Liver (tissue), 9 donors: ENCODE data around the gene PTPRS. TPM values are rescaled to one million over a fixed set of nuclear protein-coding genes. Genes with fewer than 3 reads are reported as not detected.

ENCODE experiments used
- DNase-seq: peaks from one replicate; pipeline ENCODE4 v3.0.0-alpha.2; 2017; ENCODE audit warnings: low spot score
- H3K27ac ChIP-seq, 2 donors: one replicate each; pipeline ENCODE4 v1.7.0; 2013; ENCODE audit warnings: inconsistent platforms in 2 of 2, low read length in 2 of 2, control low read depth in 1 of 2, low read depth in 1 of 2, mild to moderate bottlenecking in 1 of 2
- H3K27me3 ChIP-seq, 4 donors: one replicate each; pipeline versions ENCODE4 v1.6.1 to v1.7.0; 2013; ENCODE audit warnings: low read length in 3 of 4, inconsistent platforms in 1 of 4, mild to moderate bottlenecking in 1 of 4, moderate library complexity in 1 of 4; ENCODE audit not compliant: control insufficient read depth in 4 of 4, insufficient read depth in 4 of 4
- H3K36me3 ChIP-seq, 4 donors: one replicate each; pipeline versions ENCODE4 v1.6.1 to v1.7.0; 2013; ENCODE audit warnings: low read length in 3 of 4, mild to moderate bottlenecking in 3 of 4, low read depth in 1 of 4, moderate library complexity in 1 of 4; ENCODE audit not compliant: control insufficient read depth in 4 of 4, insufficient read depth in 3 of 4
- H3K4me1 ChIP-seq, 4 donors: one replicate each; pipeline versions ENCODE4 v1.6.1 to v1.7.0; 2013; ENCODE audit warnings: low read length in 3 of 4, mild to moderate bottlenecking in 3 of 4, moderate library complexity in 1 of 4; ENCODE audit not compliant: control insufficient read depth in 4 of 4, insufficient read depth in 4 of 4
- H3K4me3 ChIP-seq, 3 donors: one replicate each; pipeline versions ENCODE4 v1.6.1 to v1.7.0; 2013; ENCODE audit warnings: low read length in 3 of 3, control low read depth in 1 of 3, low read depth in 1 of 3, mild to moderate bottlenecking in 1 of 3
- H3K9ac ChIP-seq, 2 donors: one replicate each; pipeline ENCODE4 v1.7.0; 2013; ENCODE audit warnings: low read length in 2 of 2, mild to moderate bottlenecking in 2 of 2, moderate library complexity in 2 of 2, control low read depth in 1 of 2, low read depth in 1 of 2
- H3K9me3 ChIP-seq, 4 donors: one replicate each; pipeline versions ENCODE4 v1.6.1 to v1.7.0; 2013; ENCODE audit warnings: low read length in 3 of 4; ENCODE audit not compliant: control insufficient read depth in 4 of 4
- EGR1 ChIP-seq, 2 donors: IDR thresholded peaks; 2 replicates each; pipeline ENCODE4 v1.6.1; 2016 to 2018; ENCODE audit warnings: antibody characterized with exemption in 2 of 2, low read depth in 2 of 2
- FOXA1 ChIP-seq: IDR thresholded peaks from 2 replicates; pipeline ENCODE4 v1.6.1; 2016; ENCODE audit warnings: antibody characterized with exemption
- FOXA2 ChIP-seq: IDR thresholded peaks from 2 replicates; pipeline ENCODE4 v1.6.1; 2016; ENCODE audit warnings: antibody characterized with exemption
- GABPA ChIP-seq, 2 donors: IDR thresholded peaks in 1 of 2; conservative IDR thresholded peaks in 1 of 2; 2 replicates each; pipeline ENCODE4 v1.6.1; 2016; ENCODE audit warnings: antibody characterized with exemption in 2 of 2, mild to moderate bottlenecking in 1 of 2, moderate library complexity in 1 of 2
- HNF4A ChIP-seq, 2 donors: conservative IDR thresholded peaks; 2 replicates each; pipeline ENCODE4 v1.6.1; 2016; ENCODE audit warnings: antibody characterized with exemption in 2 of 2, mild to moderate bottlenecking in 2 of 2
- HNF4G ChIP-seq: IDR thresholded peaks from 2 replicates; pipeline ENCODE4 v1.6.1; 2016; ENCODE audit warnings: antibody characterized with exemption
- JUND ChIP-seq, 2 donors: IDR thresholded peaks; 2 replicates each; pipeline ENCODE4 v1.6.1; 2016; ENCODE audit warnings: antibody characterized with exemption in 2 of 2
- NR2F2 ChIP-seq: IDR thresholded peaks from 2 replicates; pipeline ENCODE4 v1.6.1; 2016; ENCODE audit warnings: antibody characterized with exemption
- RAD21 ChIP-seq, 2 donors: IDR thresholded peaks; 2 replicates each; pipeline ENCODE4 v1.6.1; 2016; ENCODE audit warnings: antibody characterized with exemption in 2 of 2, mild to moderate bottlenecking in 2 of 2
- RXRA ChIP-seq, 2 donors: IDR thresholded peaks; 2 replicates each; pipeline ENCODE4 v1.6.1; 2017 to 2018; ENCODE audit warnings: antibody characterized with exemption in 2 of 2, mild to moderate bottlenecking in 1 of 2
- SP1 ChIP-seq: IDR thresholded peaks from 2 replicates; pipeline ENCODE4 v1.6.1; 2018; ENCODE audit warnings: antibody characterized with exemption, mild to moderate bottlenecking
- YY1 ChIP-seq: IDR thresholded peaks from 2 replicates; pipeline ENCODE4 v1.6.1; 2016; ENCODE audit warnings: antibody characterized with exemption, mild to moderate bottlenecking
- whole genome bisulfite sequencing: extraction: QIAGEN DNeasy Blood & Tissue Kit; methylation state at CpG from one replicate; pipeline ENCODE4 v1.1.7; 2013; 5-methylcytosine and 5-hydroxymethylcytosine counted together
- polyA plus RNA-seq, 2 donors: library from polyadenylated mRNA; stranded (reverse) in 1 of 2; unstranded in 1 of 2; fragments of 200-250 nt in 1 of 2; fragments of >200 nt in 1 of 2; fragmentation: Nextera tagmentation in 1 of 2; extraction: Ambion mirVana in 1 of 2; gene quantifications; one replicate each; pipeline versions ENCODE4 v1.2.1 to v1.2.3, GENCODE V29; 2013 to 2015
- total RNA-seq, 2 donors: library from RNA; depleted of rRNA; stranded (reverse); fragments of >200 nt; gene quantifications; one replicate each; pipeline ENCODE4 v1.2.3, GENCODE V29; 2014
- TF ChIP-seq, protein P1 (sequence below): fragments of 150-350 bp; IDR thresholded peaks from 2 replicates; pipeline ENCODE4 v1.5.1; 2017; ENCODE audit warnings: improper control_type of control experiment, low read depth, low read length; ENCODE audit not compliant: missing input control
- TF ChIP-seq, protein P2 (sequence below): IDR thresholded peaks from 2 replicates; pipeline ENCODE4 v1.6.1; 2016; ENCODE audit warnings: antibody characterized with exemption, mild to moderate bottlenecking
- TF ChIP-seq, protein P3 (sequence below): IDR thresholded peaks from 2 replicates; pipeline ENCODE4 v1.6.1; 2016; ENCODE audit warnings: antibody characterized with exemption
- donor health status: healthy.
- donor health status: healthy.
- donor health status: healthy.
- donor health status: healthy.
- donor health status: healthy.

Gene PTPRS
- total and polyA plus RNA-seq, 4 donors: 1.3 to 49.7 (median 20.2) TPM

DNA sequence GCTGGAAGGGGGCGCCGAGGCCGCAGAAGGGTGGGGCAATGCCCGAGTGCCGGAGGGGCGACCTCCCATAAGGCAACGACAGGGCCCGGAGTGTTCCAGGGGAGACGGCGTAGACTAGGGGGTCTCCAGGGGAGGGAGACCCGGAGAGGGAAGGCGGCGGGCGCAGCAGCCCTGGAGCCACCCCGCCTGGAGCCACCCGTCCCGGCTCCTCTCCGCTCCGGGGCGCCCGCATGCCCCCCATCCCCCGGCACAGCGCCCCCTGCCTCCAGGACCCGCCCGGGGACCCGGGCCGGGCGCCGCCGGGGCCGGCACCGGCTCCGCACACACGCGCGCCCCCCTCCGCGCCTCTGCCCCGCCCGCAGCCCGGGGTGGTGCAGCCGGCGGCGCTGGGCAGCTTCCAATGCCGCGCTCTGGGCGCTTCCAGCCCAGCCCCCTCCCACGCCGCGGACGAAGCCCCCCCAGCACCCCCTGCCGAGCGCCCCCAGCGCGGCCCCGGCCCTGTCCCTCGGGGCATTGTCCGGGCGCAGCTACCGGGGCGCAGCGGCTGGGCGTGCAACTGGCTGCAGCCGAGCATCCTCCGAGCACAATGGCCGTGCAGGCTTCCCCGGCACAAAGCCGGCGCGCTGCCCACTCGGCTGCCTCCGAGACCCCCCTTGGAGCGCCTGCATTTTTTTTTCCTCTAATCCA, 519 bp downstream of the PTPRS start:
- TF ChIP-seq SP1 (no peak), HNF4G (no peak)
- TF ChIP-seq, protein P1, sequence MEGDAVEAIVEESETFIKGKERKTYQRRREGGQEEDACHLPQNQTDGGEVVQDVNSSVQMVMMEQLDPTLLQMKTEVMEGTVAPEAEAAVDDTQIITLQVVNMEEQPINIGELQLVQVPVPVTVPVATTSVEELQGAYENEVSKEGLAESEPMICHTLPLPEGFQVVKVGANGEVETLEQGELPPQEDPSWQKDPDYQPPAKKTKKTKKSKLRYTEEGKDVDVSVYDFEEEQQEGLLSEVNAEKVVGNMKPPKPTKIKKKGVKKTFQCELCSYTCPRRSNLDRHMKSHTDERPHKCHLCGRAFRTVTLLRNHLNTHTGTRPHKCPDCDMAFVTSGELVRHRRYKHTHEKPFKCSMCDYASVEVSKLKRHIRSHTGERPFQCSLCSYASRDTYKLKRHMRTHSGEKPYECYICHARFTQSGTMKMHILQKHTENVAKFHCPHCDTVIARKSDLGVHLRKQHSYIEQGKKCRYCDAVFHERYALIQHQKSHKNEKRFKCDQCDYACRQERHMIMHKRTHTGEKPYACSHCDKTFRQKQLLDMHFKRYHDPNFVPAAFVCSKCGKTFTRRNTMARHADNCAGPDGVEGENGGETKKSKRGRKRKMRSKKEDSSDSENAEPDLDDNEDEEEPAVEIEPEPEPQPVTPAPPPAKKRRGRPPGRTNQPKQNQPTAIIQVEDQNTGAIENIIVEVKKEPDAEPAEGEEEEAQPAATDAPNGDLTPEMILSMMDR: no peak
- H3K36me3 ChIP-seq: no peaks in the 10 kb centered on the region
- H3K9ac ChIP-seq: no peak overlapping the region
- 1% methylated on average over 73 of the region's 73 CpGs for WGBS
- H3K27ac ChIP-seq: no peak overlapping the region
- H3K9me3 ChIP-seq: no peaks in the 10 kb centered on the region
- H3K4me1 ChIP-seq: peaks cover 0 to 10% (median 2%) of the 10 kb centered on the region in 4 donors
- H3K27me3 ChIP-seq: peaks cover 0 to 13% (median 3%) of the 10 kb centered on the region in 4 donors
- DNase-seq: no peak
- peak overlapping the region in 2 of 3 donors; percentile 33 to 56 for H3K4me3 ChIP-seq

DNA sequence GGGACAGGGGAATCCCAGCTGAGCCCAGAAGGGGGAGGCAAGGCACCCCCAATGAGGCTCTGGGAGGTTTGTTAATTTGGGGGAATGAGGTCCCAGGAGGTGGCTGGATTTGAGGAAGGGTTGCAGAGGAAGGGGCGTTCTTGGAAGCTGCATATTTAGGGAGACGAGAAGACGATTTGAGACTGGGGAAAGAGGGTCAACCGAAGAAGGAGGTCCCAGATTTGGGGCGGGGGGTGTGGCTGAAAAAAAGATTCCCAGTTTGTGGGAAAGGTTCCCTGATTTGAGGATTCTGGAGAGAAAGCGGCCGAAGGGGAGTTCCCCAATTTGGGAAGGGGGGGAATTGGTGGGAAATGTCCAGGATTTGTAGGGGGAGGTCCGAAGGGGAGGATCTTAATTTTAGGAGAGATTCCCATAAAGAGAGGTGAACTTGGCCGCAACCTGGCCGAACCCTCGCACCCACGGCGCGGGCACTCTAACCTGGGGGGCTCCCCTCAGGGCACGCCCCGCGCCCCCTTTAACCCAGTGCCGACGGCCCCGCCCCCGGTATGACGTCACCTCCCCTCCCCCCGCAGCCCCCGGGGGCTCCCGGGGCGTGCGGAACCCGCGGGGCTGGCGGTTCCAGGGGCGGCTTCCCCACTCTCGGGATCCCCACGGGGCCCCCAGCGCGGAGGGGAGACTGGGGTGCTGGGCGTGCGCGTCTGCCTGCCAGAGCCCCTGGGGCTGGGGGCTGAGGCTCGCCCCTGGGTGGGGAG, 1.2 kb downstream of the PTPRS start:
- Histone ChIP-seq H3K27ac (no peak overlapping the region), H3K9me3 (no peaks in the 10 kb centered on the region), H3K9ac (no peak overlapping the region), H3K36me3 (no peaks in the 10 kb centered on the region), H3K4me3 (peak overlapping the region in 1 of 3 donors; percentile 56), H3K4me1 (peaks cover 0 to 10% (median 2%) of the 10 kb centered on the region in 4 donors), H3K27me3 (peaks cover 0 to 13% (median 5%) of the 10 kb centered on the region in 4 donors)
- 4% methylated on average over 39 of the region's 39 CpGs for WGBS
- DNase-seq: no peak
- no peak for TF ChIP-seq RAD21 (IDR thresholded peaks at IDR 0.05)
- no peak for TF ChIP-seq YY1
- TF ChIP-seq, protein P1: no peak
- TF ChIP-seq SP1: no peak
- no peak for TF ChIP-seq HNF4A (conservative IDR thresholded peaks at IDR 0.05)
- no peak for TF ChIP-seq NR2F2
- no peak for TF ChIP-seq FOXA2
- TF ChIP-seq GABPA (IDR thresholded peaks at IDR 0.05 in 1 of 2, conservative IDR thresholded peaks at IDR 0.05 in 1 of 2): no peak
- no peak for TF ChIP-seq FOXA1
- TF ChIP-seq, protein P2, sequence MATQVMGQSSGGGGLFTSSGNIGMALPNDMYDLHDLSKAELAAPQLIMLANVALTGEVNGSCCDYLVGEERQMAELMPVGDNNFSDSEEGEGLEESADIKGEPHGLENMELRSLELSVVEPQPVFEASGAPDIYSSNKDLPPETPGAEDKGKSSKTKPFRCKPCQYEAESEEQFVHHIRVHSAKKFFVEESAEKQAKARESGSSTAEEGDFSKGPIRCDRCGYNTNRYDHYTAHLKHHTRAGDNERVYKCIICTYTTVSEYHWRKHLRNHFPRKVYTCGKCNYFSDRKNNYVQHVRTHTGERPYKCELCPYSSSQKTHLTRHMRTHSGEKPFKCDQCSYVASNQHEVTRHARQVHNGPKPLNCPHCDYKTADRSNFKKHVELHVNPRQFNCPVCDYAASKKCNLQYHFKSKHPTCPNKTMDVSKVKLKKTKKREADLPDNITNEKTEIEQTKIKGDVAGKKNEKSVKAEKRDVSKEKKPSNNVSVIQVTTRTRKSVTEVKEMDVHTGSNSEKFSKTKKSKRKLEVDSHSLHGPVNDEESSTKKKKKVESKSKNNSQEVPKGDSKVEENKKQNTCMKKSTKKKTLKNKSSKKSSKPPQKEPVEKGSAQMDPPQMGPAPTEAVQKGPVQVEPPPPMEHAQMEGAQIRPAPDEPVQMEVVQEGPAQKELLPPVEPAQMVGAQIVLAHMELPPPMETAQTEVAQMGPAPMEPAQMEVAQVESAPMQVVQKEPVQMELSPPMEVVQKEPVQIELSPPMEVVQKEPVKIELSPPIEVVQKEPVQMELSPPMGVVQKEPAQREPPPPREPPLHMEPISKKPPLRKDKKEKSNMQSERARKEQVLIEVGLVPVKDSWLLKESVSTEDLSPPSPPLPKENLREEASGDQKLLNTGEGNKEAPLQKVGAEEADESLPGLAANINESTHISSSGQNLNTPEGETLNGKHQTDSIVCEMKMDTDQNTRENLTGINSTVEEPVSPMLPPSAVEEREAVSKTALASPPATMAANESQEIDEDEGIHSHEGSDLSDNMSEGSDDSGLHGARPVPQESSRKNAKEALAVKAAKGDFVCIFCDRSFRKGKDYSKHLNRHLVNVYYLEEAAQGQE: no peak
- no peak for TF ChIP-seq RXRA (IDR thresholded peaks at IDR 0.05)
- TF ChIP-seq, protein P3, sequence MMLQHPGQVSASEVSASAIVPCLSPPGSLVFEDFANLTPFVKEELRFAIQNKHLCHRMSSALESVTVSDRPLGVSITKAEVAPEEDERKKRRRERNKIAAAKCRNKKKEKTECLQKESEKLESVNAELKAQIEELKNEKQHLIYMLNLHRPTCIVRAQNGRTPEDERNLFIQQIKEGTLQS: no peak
- TF ChIP-seq JUND (IDR thresholded peaks at IDR 0.05): no peak
- TF ChIP-seq EGR1 (IDR thresholded peaks at IDR 0.05; ENCODE audit: low read depth in 2 of 2): no peak
- TF ChIP-seq HNF4G: no peak
